ENCODE results near the gene TNRC6B.

Gene TNRC6B

GRCh38 chr22:40240686-40241085, 63.0 kb downstream of the TNRC6B start:
- peak; percentile 28 for DNase-seq (ENCODE audit: low spot score)

- DNase-seq (ENCODE audit: low spot score), result peak; percentile 41
Observed at GRCh38 chr22:40241200-40241763, 63.6 kb downstream of the TNRC6B start.

GRCh38 chr22:40243891-40244290, 66.2 kb downstream of the TNRC6B start:
- peak; percentile 39 for DNase-seq (ENCODE audit: low spot score)

GRCh38 chr22:40244586-40244985, 66.9 kb downstream of the TNRC6B start:
- no peak for DNase-seq (ENCODE audit: low spot score)

- peak; percentile 74 for DNase-seq (ENCODE audit: low spot score)
Observed at GRCh38 chr22:40247976-40248375, 70.3 kb downstream of the TNRC6B start.

- no peak for DNase-seq (ENCODE audit: low spot score)
Observed at GRCh38 chr22:40249286-40249685, 71.6 kb downstream of the TNRC6B start.

GRCh38 chr22:40250608-40251007, 72.9 kb downstream of the TNRC6B start:
- no peak for DNase-seq (ENCODE audit: low spot score)

- DNase-seq (ENCODE audit: low spot score), result no peak
Observed at GRCh38 chr22:40251106-40251505, 73.4 kb downstream of the TNRC6B start.

GRCh38 chr22:40252146-40252545, 74.4 kb downstream of the TNRC6B start:
- DNase-seq (ENCODE audit: low spot score), result no peak

GRCh38 chr22:40256516-40256915, 78.8 kb downstream of the TNRC6B start:
- no peak for DNase-seq (ENCODE audit: low spot score)

GRCh38 chr22:40258017-40258416, 80.3 kb downstream of the TNRC6B start:
- no peak for DNase-seq (ENCODE audit: low spot score)

- peak; percentile 33 for DNase-seq (ENCODE audit: low spot score)
Observed at GRCh38 chr22:40258501-40258915, 80.8 kb downstream of the TNRC6B start.

GRCh38 chr22:40261783-40262182, 84.1 kb downstream of the TNRC6B start:
- DNase-seq (ENCODE audit: low spot score), result no peak

- peak; percentile 31 for DNase-seq (ENCODE audit: low spot score)
Observed at GRCh38 chr22:40263191-40263590, 85.5 kb downstream of the TNRC6B start.

- DNase-seq (ENCODE audit: low spot score), result no peak
Observed at GRCh38 chr22:40265783-40266182, 88.1 kb downstream of the TNRC6B start.

- no peak for DNase-seq (ENCODE audit: low spot score)
Observed at GRCh38 chr22:40270031-40270430, 92.3 kb downstream of the TNRC6B start.

GRCh38 chr22:40270748-40271373, 93.1 kb downstream of the TNRC6B start:
- no peak for DNase-seq (ENCODE audit: low spot score)

GRCh38 chr22:40271440-40271839, 93.7 kb downstream of the TNRC6B start:
- DNase-seq (ENCODE audit: low spot score), result no peak

- DNase-seq (ENCODE audit: low spot score), result no peak
Observed at GRCh38 chr22:40273319-40273718, 95.6 kb downstream of the TNRC6B start.

- no peak for DNase-seq (ENCODE audit: low spot score)
Observed at GRCh38 chr22:40276996-40277823, 99.5 kb downstream of the TNRC6B start.

GRCh38 chr22:40279017-40279416, 101.3 kb downstream of the TNRC6B start:
- no peak for DNase-seq (ENCODE audit: low spot score)

GRCh38 chr22:40281717-40282116, 104.0 kb downstream of the TNRC6B start:
- no peak for DNase-seq (ENCODE audit: low spot score)

- no peak for DNase-seq (ENCODE audit: low spot score)
Observed at GRCh38 chr22:40285513-40285912, 107.8 kb downstream of the TNRC6B start.

Data from CD4-positive, alpha-beta T cell treated with Interleukin-6 at 100 ng/mL for 8 hours (primary cell).